ENCODE results near the gene MTURN. TPM values are rescaled to one million over a fixed set of nuclear protein-coding genes. Genes with fewer than 3 reads are reported as not detected.

Gene MTURN
- total and polyA plus RNA-seq, 7 experiments from 2014 or later: 2.7 to 38.7 (median 18.9) TPM

- ATAC-seq (no peak), DNase-seq (no peak)
- no peaks in the 10 kb centered on the region for H3K9me3 ChIP-seq (ENCODE audit: control insufficient read depth in 2 of 3, low read length in 3 of 3)
- Mint-ChIP-seq H3K9me3 (no peaks in the 10 kb centered on the region), H3K36me3 (peaks cover 0 to 9% (median 0%) of the 10 kb centered on the region in 5 donors), H3K4me3 (no peak overlapping the region), H3K27ac (no peak overlapping the region), H3K27me3 (no peaks in the 10 kb centered on the region), H3K4me1 (peaks cover 0 to 15% (median 3%) of the 10 kb centered on the region in 7 donors)
- peaks cover 0 to 14% of the 10 kb centered on the region in 2 donors for H3K4me1 ChIP-seq (ENCODE audit: control insufficient read depth in 2 of 2, insufficient read depth in 2 of 2, low read length in 2 of 2)
- H3K27me3 ChIP-seq (ENCODE audit: control insufficient read depth in 2 of 2, insufficient read depth in 2 of 2, low read length in 2 of 2): no peaks in the 10 kb centered on the region
- no peak overlapping the region for H3K27ac ChIP-seq (ENCODE audit: low read depth, low read length)
- no peaks in the 10 kb centered on the region for H3K36me3 ChIP-seq (ENCODE audit: control insufficient read depth in 2 of 3, insufficient read depth in 3 of 3, low read length in 3 of 3)
- POLR2A ChIA-PET: interaction anchor here (1.6 to 1.9 kb wide), 3 partner anchors 11 to 13 kb away, joined by 5 to 12 read pairs (median 9); partner anchors contain the start of gene MTURN
- intact Hi-C loops (cut with micrococcal nuclease): no loop called here
- CTCF ChIA-PET: no interaction called here
- H3K4me3 ChIP-seq (ENCODE audit: low read length): no peak overlapping the region
Observed at GRCh38 chr7:30147785-30148184, 13.0 kb downstream of the MTURN start.

- peak overlapping the region in 1 of 9 donors; percentile 51 for H3K27ac Mint-ChIP-seq
- no peaks in the 10 kb centered on the region for H3K9me3 ChIP-seq (ENCODE audit: control insufficient read depth in 2 of 3, low read length in 3 of 3)
- ChIA-PET POLR2A (interaction anchor here (0.5 to 1.7 kb wide), 2 partner anchors 14 to 644 kb away, joined by 3 to 12 read pairs; partner anchors contain the start of gene MTURN), CTCF (interaction anchor here (0.9 to 1.3 kb wide), 2 partner anchors 11 to 29 kb away, joined by 3 read pairs; no protein-coding TSS in a partner anchor)
- H3K36me3 ChIP-seq (ENCODE audit: control insufficient read depth in 2 of 3, insufficient read depth in 3 of 3, low read length in 3 of 3): no peaks in the 10 kb centered on the region
- peaks cover 0 to 14% of the 10 kb centered on the region in 2 donors for H3K4me1 ChIP-seq (ENCODE audit: control insufficient read depth in 2 of 2, insufficient read depth in 2 of 2, low read length in 2 of 2)
- no peaks in the 10 kb centered on the region for H3K27me3 Mint-ChIP-seq
- ATAC-seq (no peak), DNase-seq (no peak)
- intact Hi-C loops (cut with micrococcal nuclease): no loop called here
- no peak overlapping the region for H3K27ac ChIP-seq (ENCODE audit: low read depth, low read length)
- H3K4me1 Mint-ChIP-seq: peaks cover 0 to 12% (median under 1%) of the 10 kb centered on the region in 7 donors
- no peaks in the 10 kb centered on the region for H3K27me3 ChIP-seq (ENCODE audit: control insufficient read depth in 2 of 2, insufficient read depth in 2 of 2, low read length in 2 of 2)
- H3K9me3 Mint-ChIP-seq: no peaks in the 10 kb centered on the region
- H3K4me3 Mint-ChIP-seq: no peak overlapping the region
- H3K36me3 Mint-ChIP-seq: peaks cover 0 to 9% (median 0%) of the 10 kb centered on the region in 5 donors
- no peak overlapping the region for H3K4me3 ChIP-seq (ENCODE audit: low read length)
Observed at GRCh38 chr7:30148426-30148825, 13.6 kb downstream of the MTURN start.

GRCh38 chr7:30148951-30149459, 14.2 kb downstream of the MTURN start:
- no peak overlapping the region for H3K4me3 Mint-ChIP-seq
- H3K9me3 ChIP-seq (ENCODE audit: control insufficient read depth in 2 of 3, low read length in 3 of 3): no peaks in the 10 kb centered on the region
- CTCF ChIA-PET: interaction anchor here (0.9 to 1.3 kb wide), 2 partner anchors 10 to 28 kb away, joined by 3 read pairs; no protein-coding TSS in a partner anchor
- intact Hi-C loops (cut with micrococcal nuclease): loop anchor here (1.0 kb wide), 1 partner anchor 14 kb away; no protein-coding TSS in a partner anchor
- H3K27me3 Mint-ChIP-seq: no peaks in the 10 kb centered on the region
- H3K27me3 ChIP-seq (ENCODE audit: control insufficient read depth in 2 of 2, insufficient read depth in 2 of 2, low read length in 2 of 2): no peaks in the 10 kb centered on the region
- H3K36me3 Mint-ChIP-seq: peaks cover 0 to 9% (median 0%) of the 10 kb centered on the region in 5 donors
- H3K9me3 Mint-ChIP-seq: no peaks in the 10 kb centered on the region
- POLR2A ChIA-PET: interaction anchor here (0.9 to 1.7 kb wide), 2 partner anchors 11 to 14 kb away, joined by 4 to 12 read pairs; partner anchors contain the start of gene MTURN
- peaks cover 0 to 14% of the 10 kb centered on the region in 2 donors for H3K4me1 ChIP-seq (ENCODE audit: control insufficient read depth in 2 of 2, insufficient read depth in 2 of 2, low read length in 2 of 2)
- ATAC-seq: peak; percentile 83
- H3K36me3 ChIP-seq (ENCODE audit: control insufficient read depth in 2 of 3, insufficient read depth in 3 of 3, low read length in 3 of 3): no peaks in the 10 kb centered on the region
- peak overlapping the region in 3 of 9 donors; percentile 51 to 91 (median 75) for H3K27ac Mint-ChIP-seq
- H3K27ac ChIP-seq (ENCODE audit: low read depth, low read length): peak overlapping the region; percentile 54
- peak overlapping the region; percentile 43 for H3K4me3 ChIP-seq (ENCODE audit: low read length)
- H3K4me1 Mint-ChIP-seq: peaks cover 0 to 12% (median 0%) of the 10 kb centered on the region in 7 donors
- DNase-seq: peak in 7 of 9 donors; percentile 53 to 71 (median 67)

GRCh38 chr7:30149640-30150272, 15.0 kb downstream of the MTURN start:
- H3K27ac ChIP-seq (ENCODE audit: low read depth, low read length): peak overlapping the region; percentile 54
- peaks cover 0 to 12% (median 0%) of the 10 kb centered on the region in 7 donors for H3K4me1 Mint-ChIP-seq
- no peak overlapping the region for H3K4me3 Mint-ChIP-seq
- intact Hi-C loops (cut with micrococcal nuclease): loop anchor here (1.0 kb wide), 1 partner anchor 14 kb away; no protein-coding TSS in a partner anchor
- H3K27me3 ChIP-seq (ENCODE audit: control insufficient read depth in 2 of 2, insufficient read depth in 2 of 2, low read length in 2 of 2): no peaks in the 10 kb centered on the region
- ChIA-PET CTCF (interaction anchor here (0.9 to 1.3 kb wide), 2 partner anchors 9 to 28 kb away, joined by 3 read pairs; no protein-coding TSS in a partner anchor), POLR2A (interaction anchor here (0.9 to 1.7 kb wide), 2 partner anchors 10 to 15 kb away, joined by 4 to 12 read pairs; partner anchors contain the start of gene MTURN)
- H3K27ac Mint-ChIP-seq: peak overlapping the region in 4 of 9 donors; percentile 43 to 91 (median 63)
- H3K9me3 ChIP-seq (ENCODE audit: control insufficient read depth in 2 of 3, low read length in 3 of 3): no peaks in the 10 kb centered on the region
- no peak for ATAC-seq
- DNase-seq: no peak
- no peaks in the 10 kb centered on the region for H3K36me3 ChIP-seq (ENCODE audit: control insufficient read depth in 2 of 3, insufficient read depth in 3 of 3, low read length in 3 of 3)
- no peaks in the 10 kb centered on the region for H3K27me3 Mint-ChIP-seq
- H3K9me3 Mint-ChIP-seq: no peaks in the 10 kb centered on the region
- H3K4me3 ChIP-seq (ENCODE audit: low read length): peak overlapping the region; percentile 43
- H3K4me1 ChIP-seq (ENCODE audit: control insufficient read depth in 2 of 2, insufficient read depth in 2 of 2, low read length in 2 of 2): peaks cover 0 to 14% of the 10 kb centered on the region in 2 donors
- peaks cover 0 to 9% (median 0%) of the 10 kb centered on the region in 5 donors for H3K36me3 Mint-ChIP-seq

GRCh38 chr7:30150711-30151110, 15.9 kb downstream of the MTURN start:
- intact Hi-C loops (cut with micrococcal nuclease): no loop called here
- no peak for DNase-seq
- H3K27ac ChIP-seq (ENCODE audit: low read depth, low read length): no peak overlapping the region
- no peaks in the 10 kb centered on the region for H3K9me3 ChIP-seq (ENCODE audit: control insufficient read depth in 2 of 3, low read length in 3 of 3)
- Mint-ChIP-seq H3K27me3 (no peaks in the 10 kb centered on the region), H3K36me3 (peaks cover 0 to 9% (median 0%) of the 10 kb centered on the region in 5 donors), H3K9me3 (no peaks in the 10 kb centered on the region), H3K4me3 (no peak overlapping the region), H3K4me1 (peaks cover 0 to 13% (median 5%) of the 10 kb centered on the region in 7 donors), H3K27ac (peak overlapping the region in 2 of 9 donors; percentile 24 to 62)
- H3K36me3 ChIP-seq (ENCODE audit: control insufficient read depth in 2 of 3, insufficient read depth in 3 of 3, low read length in 3 of 3): no peaks in the 10 kb centered on the region
- CTCF ChIA-PET: interaction anchor here (0.8 kb wide), 1 partner anchor 68 kb away, joined by 3 read pairs; no protein-coding TSS in a partner anchor
- H3K27me3 ChIP-seq (ENCODE audit: control insufficient read depth in 2 of 2, insufficient read depth in 2 of 2, low read length in 2 of 2): no peaks in the 10 kb centered on the region
- ATAC-seq: no peak
- H3K4me1 ChIP-seq (ENCODE audit: control insufficient read depth in 2 of 2, insufficient read depth in 2 of 2, low read length in 2 of 2): peaks cover 0 to 14% of the 10 kb centered on the region in 2 donors
- no peak overlapping the region for H3K4me3 ChIP-seq (ENCODE audit: low read length)
- POLR2A ChIA-PET: no interaction called here

GRCh38 chr7:30154111-30154587, 19.4 kb downstream of the MTURN start:
- Histone ChIP-seq H3K27ac (ENCODE audit: low read depth, low read length) (no peak overlapping the region), H3K9me3 (ENCODE audit: control insufficient read depth in 2 of 3, low read length in 3 of 3) (no peaks in the 10 kb centered on the region), H3K36me3 (ENCODE audit: control insufficient read depth in 2 of 3, insufficient read depth in 3 of 3, low read length in 3 of 3) (no peaks in the 10 kb centered on the region), H3K27me3 (ENCODE audit: control insufficient read depth in 2 of 2, insufficient read depth in 2 of 2, low read length in 2 of 2) (no peaks in the 10 kb centered on the region), H3K4me1 (ENCODE audit: control insufficient read depth in 2 of 2, insufficient read depth in 2 of 2, low read length in 2 of 2) (peaks cover 0 to 23% of the 10 kb centered on the region in 2 donors), H3K4me3 (ENCODE audit: low read length) (no peak overlapping the region)
- H3K4me3 Mint-ChIP-seq: no peak overlapping the region
- POLR2A ChIA-PET: interaction anchor here (1.5 kb wide), 1 partner anchor 19 kb away, joined by 4 read pairs; the partner anchor contains the start of gene MTURN
- CTCF ChIA-PET: no interaction called here
- no peaks in the 10 kb centered on the region for H3K27me3 Mint-ChIP-seq
- ATAC-seq (no peak), DNase-seq (no peak)
- H3K36me3 Mint-ChIP-seq: peaks cover 0 to 9% (median 0%) of the 10 kb centered on the region in 5 donors
- intact Hi-C loops (cut with micrococcal nuclease): no loop called here
- H3K9me3 Mint-ChIP-seq: no peaks in the 10 kb centered on the region
- H3K4me1 Mint-ChIP-seq: peaks cover 13 to 31% (median 27%) of the 10 kb centered on the region in 7 donors
- no peak overlapping the region for H3K27ac Mint-ChIP-seq

All from naive thymus-derived CD4-positive, alpha-beta T cell (primary cell).